NT2/D1 (cell line): ENCODE measurements around the gene TRA2B.

Source experiments
- YY1 ChIP-seq: IDR thresholded peaks from 2 replicates; pipeline ENCODE4 v1.6.1; 2011; ENCODE audit not compliant: insufficient read length, insufficient read depth
- ZNF274 ChIP-seq: IDR thresholded peaks from 2 replicates; pipeline ENCODE4 v1.6.1; 2011; ENCODE audit warnings: mild to moderate bottlenecking, low read depth, low read length

DNA sequence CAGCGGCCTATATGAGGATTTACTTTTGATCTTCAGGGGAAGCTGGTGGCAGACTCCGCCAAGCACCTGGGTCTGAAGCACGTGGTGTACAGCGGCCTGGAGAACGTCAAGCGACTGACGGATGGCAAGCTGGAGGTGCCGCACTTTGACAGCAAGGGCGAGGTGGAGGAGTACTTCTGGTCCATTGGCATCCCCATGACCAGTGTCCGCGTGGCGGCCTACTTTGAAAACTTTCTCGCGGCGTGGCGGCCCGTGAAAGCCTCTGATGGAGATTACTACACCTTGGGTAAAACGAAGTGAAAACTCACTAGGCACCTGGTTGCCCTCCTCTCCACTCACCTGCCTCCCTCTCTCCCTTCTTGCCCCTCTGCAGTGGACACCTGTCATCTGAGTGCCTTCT is 33.8 kb upstream of the TRA2B start:
- no peak for TF ChIP-seq ZNF274
- TF ChIP-seq YY1: no peak
